ENCODE results near the gene HCN3.
"Not testable (repeated sequence)": the region's sequence is repeated elsewhere in the genome, so short reads cannot be mapped to it uniquely, and the experiment has no call there.

HCN3 gene

DNA sequence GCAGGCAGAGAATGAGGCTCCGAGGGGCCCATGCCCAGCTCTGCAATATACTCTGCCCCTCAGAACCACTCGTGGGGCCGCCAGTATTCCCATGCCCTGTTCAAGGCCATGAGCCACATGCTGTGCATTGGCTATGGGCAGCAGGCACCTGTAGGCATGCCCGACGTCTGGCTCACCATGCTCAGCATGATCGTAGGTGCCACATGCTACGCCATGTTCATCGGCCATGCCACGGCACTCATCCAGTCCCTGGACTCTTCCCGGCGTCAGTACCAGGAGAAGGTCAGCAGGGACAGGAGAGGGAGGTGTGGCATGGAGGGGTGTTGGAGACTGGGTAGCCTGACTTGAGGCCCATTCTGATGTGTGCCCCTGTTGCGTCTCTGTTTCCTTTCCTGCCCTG lies 7.2 kb downstream of the HCN3 start:
- ATAC-seq (no peak), DNase-seq (no peak)

- ATAC-seq (no peak), DNase-seq (no peak)
Measured at GRCh38 chr1:155285063-155285462, 7.8 kb downstream of the HCN3 start.

DNA sequence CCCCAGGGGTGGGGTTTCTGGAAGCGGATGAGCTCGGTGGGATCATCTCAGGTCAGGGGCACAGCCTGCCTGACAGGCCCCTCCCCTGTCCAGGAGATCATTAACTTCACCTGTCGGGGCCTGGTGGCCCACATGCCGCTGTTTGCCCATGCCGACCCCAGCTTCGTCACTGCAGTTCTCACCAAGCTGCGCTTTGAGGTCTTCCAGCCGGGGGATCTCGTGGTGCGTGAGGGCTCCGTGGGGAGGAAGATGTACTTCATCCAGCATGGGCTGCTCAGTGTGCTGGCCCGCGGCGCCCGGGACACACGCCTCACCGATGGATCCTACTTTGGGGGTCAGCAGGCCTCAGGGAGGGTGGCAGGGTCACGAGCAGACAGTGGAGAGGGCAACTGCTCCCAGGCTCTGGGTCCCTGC lies 8.4 kb downstream of the HCN3 start:
- ATAC-seq = no peak

DNA sequence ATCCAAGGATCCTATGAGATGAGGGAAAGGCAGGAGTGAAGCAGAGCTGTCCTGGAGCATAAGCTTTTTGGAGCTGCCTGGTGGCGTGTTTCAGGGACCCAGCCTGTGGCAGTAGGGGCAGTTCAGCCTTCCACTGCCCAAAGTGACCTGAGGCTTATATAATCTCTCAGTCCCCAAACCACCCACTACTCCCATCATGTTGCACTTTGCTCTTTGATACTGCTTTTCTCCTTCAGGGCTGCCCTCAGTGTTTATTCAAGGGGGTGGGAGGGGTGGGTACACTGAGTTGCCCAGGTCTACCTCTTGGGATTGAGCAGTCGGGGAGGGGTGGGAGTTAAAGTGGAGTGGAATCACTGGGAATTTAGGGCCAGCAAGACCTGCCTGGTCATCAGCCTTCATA lies 9.3 kb downstream of the HCN3 start:
- ATAC-seq = no peak
- DNase-seq = no peak

More for the DNA sequence above, 8.4 kb downstream of the HCN3 start:
- DNase-seq = no peak

- ATAC-seq (no peak), DNase-seq (no peak)
Measured at GRCh38 chr1:155287987-155288543, 10.8 kb downstream of the HCN3 start.

- ATAC-seq, DNase-seq: not testable (repeated sequence)
Measured at GRCh38 chr1:155291006-155291405, 13.7 kb downstream of the HCN3 start.

- ATAC-seq = no peak
- DNase-seq = no peak
Measured at GRCh38 chr1:155293086-155293749, 16.0 kb downstream of the HCN3 start.

GRCh38 chr1:155294520-155295182 lies 17.4 kb downstream of the HCN3 start:
- ATAC-seq (no peak), DNase-seq (no peak)

DNA sequence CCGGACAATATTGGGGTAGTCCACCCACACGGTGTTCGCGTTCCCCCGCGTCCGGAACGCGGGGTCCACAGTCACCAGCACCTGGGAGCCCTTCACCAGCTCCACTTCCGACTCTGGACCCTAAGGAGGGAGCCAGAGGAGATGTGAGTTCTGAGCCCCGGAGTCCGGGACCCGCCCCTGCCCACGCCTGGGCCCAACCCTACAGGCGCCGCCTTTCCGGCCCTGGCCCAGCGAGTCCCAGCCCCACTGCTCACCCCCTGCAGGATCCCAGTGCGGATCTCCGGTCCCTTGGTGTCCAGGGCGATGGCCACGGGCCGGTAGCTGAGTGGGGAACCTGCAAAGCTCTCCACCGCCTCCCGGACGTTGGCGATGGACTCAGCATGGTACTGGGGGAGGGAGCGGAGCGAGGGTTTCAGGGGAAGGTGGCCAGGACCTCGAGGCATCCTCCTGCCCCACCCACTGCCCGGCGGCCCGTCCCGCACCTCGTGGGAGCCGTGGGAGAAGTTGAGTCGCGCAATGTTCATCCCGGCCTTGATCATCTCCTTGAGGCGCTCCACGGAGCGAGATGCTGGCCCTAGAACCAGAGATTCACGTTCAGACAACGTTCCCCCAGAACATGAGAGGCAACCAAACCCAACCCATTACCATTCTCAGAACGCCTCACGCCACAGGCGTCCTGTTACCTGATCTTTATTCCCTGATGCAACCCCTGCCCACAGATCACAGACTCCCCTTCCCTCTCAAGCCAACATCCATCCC lies 18.1 kb downstream of the HCN3 start:
- no peak for ATAC-seq
- no peak for DNase-seq

GRCh38 chr1:155295942-155296267 lies 18.6 kb downstream of the HCN3 start:
- DNase-seq = no peak
- ATAC-seq = no peak

DNA sequence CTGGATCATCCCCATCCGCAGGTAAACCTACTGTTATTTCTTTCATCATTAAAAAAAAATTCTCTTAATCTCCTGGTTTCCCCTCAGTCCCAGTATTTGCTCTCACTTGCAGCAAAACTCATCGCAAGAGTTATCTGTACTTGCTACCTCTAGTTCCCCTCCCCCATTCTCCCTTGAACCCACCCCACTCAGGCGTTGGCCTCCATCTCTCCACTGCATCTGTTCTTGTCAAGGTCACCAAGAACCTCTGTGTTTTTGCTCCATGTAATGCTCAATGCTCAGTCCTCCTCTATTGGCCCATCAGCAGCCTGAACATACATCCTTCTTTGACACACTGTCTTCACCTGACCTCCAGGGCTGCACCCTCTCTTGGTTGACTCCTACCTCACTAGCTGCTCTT lies 19.4 kb downstream of the HCN3 start:
- ATAC-seq (no peak), DNase-seq (no peak)

DNA sequence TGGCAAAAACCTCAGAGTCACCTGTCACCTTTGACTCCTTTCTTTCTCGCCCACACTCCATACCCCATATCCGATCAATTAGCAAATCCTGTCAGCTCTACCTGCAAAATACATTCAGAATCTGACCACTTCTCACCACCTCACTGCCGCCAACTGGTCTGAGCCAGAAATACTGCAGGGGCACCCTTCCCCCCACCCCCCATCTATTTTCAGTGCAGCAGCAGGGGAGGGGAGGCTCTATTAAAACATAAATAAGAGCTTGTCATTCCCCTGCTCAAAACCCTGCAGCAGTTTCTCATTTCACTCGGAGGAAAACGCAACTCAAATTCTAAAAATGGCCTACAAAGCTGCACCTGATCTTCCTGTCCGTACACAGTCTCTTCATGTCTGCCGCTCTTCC lies 20.1 kb downstream of the HCN3 start:
- no peak for ATAC-seq

DNA sequence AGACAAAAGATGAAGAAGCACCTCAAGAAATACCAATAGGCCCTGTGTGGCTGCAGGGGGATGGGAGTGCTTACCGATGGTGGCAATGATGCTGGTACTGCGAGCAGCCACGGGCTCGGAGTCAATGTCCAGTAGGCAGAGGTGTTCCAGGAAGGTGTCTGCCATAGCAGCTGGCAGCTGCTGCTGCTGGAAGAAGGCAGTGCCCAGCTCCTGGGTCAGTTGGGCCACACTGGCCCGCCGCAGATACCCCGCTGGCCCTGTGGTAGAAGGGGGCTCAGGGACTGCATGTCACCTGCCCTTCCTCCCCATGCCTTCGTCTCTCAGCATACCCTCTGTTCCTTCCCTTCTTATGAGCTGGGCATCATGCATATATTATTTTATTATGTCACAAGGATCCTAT lies 22.8 kb downstream of the HCN3 start:
- no peak for DNase-seq
- ATAC-seq = no peak

More for the DNA sequence above, 20.1 kb downstream of the HCN3 start:
- no peak for DNase-seq

- ATAC-seq (no peak), DNase-seq (no peak)
Measured at GRCh38 chr1:155300553-155301329, 23.5 kb downstream of the HCN3 start.

- ATAC-seq = no peak
Measured at GRCh38 chr1:155301342-155301841, 24.1 kb downstream of the HCN3 start, which contains the start of gene PKLR. TSS of gene PKLR (minus strand) at chr1:155301438. CDS start at chr1:155301395, 43 bp downstream.

DNA sequence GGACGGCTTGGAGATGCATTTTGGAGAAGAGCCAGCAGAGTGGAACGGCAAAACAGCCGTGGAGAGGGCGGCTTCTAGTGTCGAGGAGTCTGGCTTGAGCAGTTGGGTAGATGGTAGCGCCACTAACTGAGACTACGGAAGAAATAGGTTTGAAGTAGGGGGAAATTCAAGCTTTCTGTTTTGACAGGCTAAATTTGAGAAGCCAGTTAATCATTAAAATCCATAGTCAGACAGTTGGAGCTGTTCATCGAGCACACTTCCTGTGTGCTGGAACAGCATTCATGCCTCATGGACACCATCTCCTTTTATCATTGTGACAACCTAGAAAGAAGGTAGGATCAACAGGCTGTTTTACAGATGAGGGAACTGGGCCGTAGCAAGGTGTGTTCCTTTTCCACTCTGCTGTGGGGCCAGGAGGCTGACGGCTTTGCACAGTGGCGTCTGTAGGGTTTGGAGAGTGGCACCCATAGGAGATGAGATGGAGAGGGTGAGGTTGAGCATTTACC lies 27.3 kb downstream of the HCN3 start:
- DNase-seq (no peak), ATAC-seq (no peak)

More at GRCh38 chr1:155301342-155301841, 24.1 kb downstream of the HCN3 start, which contains the start of gene PKLR:
- no peak for DNase-seq

- DNase-seq (no peak), ATAC-seq (no peak)
Measured at GRCh38 chr1:155305881-155306391, 28.7 kb downstream of the HCN3 start.

GRCh38 chr1:155307247-155307740 lies 30.0 kb downstream of the HCN3 start:
- DNase-seq (no peak), ATAC-seq (no peak)

GRCh38 chr1:155308493-155309422 lies 31.5 kb downstream of the HCN3 start, which contains the start of gene FDPS:
TSS of gene FDPS (plus strand) at chr1:155308866. CDS start at chr1:155309790, 924 bp downstream.
- ATAC-seq = peak; percentile 99
- DNase-seq = peak; percentile 95
